NCI-H1694 treated with DMSO at 0.1 percent for 48 hours (cell line): ENCODE measurements around the gene CELF1.
"Not testable (repeated sequence)": the region's sequence is repeated elsewhere in the genome, so short reads cannot be mapped to it uniquely, and the experiment has no call there.

ENCODE experiments used
- DNase-seq: peaks from one replicate; lab custom pipeline; 2025; lab: John Stamatoyannopoulos, UW

The CELF1 gene

DNA sequence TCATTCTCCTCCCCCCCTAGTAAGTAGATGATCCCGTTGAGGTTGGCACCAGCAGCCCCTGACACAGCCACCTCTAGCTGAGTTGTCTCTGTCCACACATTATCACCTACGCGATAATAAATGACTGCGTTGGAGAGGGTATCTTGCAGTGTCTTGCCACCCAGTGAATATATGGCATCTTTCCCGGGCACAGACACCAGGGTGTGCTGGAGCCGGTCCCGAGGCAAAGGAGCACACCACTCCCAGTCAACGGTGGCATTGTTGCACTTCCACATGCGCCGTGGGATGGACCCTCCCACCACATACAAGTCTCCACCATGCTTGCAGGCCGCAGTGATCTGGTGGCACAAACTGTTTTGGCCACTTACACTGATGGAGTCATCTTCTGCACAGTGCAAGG, 20.4 kb upstream of the CELF1 start:
- no peak for DNase-seq

DNA sequence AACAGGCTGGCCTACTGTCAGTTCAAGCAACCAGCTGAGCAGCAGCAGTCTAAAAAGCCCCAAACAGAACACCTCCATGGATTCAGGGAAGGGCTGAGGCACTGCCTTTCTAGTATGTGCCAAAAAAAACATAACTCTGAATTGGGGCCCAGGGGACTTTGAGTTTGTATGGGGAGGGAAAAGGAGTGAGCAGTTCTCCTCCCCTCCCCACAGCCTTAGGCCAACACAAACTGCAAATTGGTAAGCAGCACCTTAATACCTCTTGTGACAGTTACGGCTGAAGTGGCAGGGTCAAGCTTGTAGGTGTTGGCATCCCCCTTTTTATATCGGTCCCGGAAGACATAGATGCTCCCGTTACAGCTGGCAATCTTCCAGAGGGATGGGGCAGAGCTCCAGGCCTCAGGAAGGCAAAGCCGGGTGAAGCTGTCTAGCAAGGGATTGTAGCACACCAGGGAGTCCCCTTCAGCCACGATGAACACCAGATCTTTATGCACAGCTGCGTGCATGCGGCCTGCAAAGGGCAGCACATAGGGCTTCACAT, 19.9 kb upstream of the CELF1 start:
- DNase-seq, result no peak

DNA sequence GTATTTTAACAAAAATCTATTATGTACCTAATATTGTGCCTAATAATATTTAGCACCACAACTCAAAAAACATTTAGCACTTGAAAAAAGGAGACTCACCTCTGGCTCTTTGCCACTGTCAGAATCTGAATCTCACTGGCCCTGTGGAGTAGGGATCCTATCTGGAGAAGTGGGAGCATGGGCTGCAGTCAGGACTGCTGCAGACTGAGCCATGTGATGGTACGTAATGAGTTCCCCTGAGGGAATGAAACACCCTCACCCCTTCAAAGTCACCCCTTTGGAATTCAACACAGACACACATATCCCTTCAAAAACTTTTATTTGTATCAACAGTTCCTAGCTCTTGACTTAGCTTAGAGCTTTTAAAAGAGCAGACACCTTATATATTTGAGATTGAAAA, 19.0 kb upstream of the CELF1 start:
- no peak for DNase-seq

DNA sequence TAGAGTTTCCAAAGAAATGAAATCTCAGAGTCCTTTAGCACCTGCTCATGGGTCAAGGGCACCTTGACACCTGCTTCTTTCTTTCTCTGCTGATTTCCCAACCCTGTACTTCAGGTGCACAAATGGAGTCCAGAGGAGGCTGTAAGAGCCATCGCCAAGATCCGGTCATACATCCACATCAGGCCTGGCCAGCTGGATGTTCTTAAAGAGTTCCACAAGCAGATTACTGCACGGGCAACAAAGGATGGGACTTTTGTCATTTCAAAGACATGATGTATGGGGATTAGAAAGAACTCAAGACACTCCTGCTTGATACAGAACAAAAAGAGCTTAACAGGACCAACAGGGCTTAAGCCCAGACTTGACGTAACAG, 18.4 kb upstream of the CELF1 start:
- no peak for DNase-seq

DNA sequence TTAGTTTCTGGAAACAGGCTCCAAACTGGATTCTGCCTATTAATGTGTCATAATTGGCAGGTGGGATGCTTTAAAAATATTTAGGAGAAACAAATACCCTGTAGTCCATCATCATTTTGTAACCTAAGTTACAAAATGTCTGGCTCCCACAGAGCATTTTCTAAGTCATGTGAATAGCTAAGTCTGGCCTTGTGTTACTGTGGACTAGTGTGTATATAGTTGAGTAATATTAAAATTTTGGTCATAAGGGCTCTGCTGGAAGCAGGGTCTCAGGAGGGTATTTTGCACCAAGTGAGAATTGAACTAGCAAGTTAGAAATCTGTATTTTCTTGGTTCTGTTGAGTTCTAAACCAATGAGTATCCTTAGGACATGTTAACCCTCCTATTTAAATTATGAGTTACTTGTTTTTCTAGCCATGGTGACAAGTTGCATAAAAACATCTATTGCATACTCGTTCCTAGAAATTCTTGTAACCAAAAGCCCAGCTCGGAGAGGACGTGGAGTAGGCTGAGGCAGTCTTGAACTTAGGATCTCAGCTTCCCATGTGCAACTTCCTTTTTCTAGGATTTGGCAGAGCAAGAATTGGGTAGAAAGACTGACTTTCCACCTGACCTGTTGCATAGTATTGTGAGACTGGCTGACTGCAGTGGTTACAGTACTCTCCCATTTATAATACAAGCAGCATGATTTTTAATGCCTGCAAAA, 17.9 kb upstream of the CELF1 start:
- DNase-seq, result no peak

DNA sequence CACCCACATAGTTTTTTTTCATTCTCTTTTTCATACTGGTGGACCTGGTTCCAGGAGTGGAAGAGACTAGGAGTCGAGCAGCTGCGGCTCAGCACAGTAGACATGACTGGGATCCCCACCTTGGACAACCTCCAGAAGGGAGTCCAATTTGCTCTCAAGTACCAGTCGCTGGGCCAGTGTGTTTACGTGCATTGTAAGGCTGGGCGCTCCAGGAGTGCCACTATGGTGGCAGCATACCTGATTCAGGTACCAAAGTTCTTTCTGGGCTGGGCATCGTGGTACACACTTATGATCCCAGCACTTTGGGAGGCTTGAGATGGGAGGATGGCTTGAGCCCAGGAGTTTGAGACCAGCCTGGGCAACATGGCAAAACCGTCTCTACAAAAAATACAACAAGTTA, 16.7 kb upstream of the CELF1 start:
- DNase-seq, result no peak

DNA sequence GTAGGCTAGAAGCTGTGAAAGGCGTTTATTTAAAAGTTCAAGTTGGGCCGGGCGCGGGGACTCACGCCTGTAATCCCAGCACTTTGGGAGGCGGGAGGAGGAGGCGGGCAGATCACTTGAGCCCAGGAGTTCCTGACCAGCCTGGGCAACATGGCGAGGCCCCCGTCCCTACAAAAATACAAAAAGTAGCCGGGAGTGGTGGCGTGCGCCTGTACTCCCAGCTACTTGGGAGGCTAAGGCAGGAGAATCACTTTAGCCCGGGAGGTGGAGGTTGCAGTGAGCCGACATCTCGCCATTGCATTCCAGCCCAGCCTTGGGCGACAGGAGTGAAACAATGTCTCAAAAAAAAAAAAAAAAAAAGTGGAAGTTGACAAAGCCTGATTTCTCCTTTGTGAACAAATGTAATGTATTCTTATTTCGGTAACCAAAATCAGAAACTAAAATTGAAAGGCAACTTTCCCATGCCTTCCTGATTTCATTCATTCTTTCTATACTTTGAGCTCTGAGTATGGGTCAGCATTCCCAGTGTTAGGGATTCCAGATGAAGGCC, 13.3 kb upstream of the CELF1 start:
- DNase-seq, result no peak

DNA sequence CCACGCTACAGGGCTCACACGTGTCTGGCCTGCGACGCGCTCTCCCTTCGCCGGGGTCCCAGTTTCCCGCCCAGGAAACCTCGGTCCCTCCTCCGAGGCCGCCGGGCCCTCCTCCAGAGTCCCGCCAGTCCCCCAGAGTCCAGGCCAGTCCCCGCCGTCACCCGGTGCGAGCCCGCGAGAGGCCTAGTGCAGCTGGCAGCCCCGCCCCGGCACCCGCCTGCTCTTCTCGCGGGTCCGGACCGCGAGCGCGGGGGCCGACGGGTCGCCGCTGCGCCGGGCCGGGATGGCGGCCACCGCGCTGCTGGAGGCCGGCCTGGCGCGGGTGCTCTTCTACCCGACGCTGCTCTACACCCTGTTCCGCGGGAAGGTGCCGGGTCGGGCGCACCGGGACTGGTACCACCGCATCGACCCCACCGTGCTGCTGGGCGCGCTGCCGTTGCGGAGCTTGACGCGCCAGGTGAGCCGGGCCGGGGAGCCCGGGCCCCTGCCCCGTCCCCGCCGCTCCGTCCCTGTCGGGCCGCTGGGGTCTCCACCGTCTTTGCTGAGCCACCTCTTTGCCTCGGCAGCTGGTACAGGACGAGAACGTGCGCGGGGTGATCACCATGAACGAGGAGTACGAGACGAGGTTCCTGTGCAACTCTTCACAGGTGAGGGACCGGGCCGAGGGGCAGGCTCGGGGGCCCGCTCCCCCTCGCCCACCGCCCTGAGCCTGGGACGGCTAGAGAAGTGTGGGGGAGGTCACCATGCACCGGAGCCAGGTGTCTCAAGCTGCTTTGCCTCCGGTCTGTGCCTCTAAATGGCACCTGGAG, 12.6 kb upstream of the CELF1 start, which contains the start of gene PTPMT1:
Gene PTPMT1 (plus strand): TSS at position 260 of the 809 bp plus-strand sequence. CDS start 24 bp downstream, at position 284.
- peak; percentile 22 for DNase-seq

DNA sequence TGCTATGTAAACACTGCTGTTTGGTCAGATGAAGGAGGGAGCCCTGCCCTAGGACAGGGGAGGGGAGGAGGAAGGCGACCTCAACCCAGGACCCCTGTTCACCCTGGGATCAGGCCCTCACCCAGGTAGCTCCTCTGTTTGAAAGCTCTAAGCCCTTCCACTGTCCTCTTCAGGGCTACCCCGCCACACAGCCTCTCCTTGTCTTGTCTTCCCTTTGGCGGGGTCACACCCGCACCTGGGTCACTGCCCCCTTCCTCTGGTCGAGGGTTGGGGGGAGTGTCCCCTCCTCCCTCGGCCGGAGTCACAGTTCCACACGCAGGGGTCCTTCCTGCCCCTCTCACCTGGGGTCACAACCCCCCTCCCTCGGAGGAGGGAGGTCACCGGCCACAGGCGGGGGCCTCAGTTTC, 12.0 kb upstream of the CELF1 start:
- no peak for DNase-seq

DNA sequence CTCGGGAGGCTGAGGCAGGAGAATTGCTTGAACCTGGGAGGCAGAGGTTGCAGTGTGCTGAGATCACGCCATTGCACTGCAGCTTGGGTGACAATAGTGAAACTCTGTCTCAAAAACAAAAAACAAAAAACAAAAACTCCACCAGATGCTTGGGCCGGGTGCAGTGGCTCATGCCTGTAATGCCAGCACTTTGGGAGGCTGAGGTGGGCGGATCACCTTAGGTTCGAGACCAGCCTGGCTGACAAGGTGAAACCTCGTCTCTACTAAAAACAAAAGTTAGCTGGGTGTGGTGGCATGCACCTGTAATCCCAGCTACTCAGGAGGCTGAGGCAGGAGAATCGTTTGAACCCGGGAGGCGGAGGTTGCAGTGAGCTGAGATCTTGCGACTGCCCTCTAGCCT, 11.4 kb upstream of the CELF1 start:
- DNase-seq, result not testable (repeated sequence)

DNA sequence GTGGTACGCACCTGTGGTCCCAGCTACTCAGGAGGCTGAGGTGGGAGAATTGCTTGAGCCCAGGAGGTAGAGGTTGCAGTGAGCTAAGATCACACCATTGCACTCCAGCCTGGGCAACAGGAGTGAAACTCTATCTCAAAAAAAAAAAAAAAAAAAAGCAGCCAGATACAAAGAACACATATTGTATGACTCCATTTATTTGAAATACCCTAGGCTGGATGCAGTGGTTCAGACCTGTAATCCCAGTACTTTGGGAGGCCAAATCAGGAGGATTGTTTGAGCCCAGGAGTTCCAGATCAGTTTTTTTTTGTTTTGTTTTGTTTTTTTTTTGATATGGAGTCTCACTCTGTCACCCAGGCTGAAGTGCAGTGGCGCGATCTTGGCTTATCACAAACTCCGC, 9.5 kb upstream of the CELF1 start:
- not testable (repeated sequence) for DNase-seq

DNA sequence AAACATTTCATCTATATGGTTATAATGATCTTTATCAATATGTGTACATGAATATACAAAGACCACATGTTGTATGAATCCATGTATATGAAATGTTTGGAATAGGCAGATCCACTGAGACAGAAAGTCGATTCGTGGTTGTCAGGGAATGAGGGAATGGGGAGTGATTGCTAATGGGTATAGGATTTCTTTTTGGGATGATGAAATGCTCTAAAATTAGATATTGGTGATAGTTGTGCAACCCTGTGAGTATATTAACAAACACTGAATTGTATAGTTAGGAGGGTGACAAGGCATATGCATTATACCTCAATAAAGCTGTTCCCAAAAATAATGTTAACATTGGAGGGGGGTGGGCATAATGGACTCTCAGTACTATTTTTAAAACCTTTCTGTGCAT, 7.5 kb upstream of the CELF1 start:
- DNase-seq, result no peak

DNA sequence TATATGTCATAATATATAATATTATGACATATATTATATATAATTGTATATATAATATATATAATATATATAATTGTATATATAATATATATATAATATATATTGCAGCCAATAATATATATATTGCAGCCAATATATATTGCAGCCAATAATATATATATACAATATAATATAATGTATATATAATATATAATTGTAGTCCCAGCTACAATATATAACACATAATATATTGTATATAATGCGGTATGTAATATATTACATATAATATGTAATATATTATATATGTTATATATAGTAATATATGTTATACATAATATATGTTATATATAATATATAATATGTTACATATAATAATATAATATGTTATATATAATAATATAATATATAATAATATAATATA, 5.8 kb upstream of the CELF1 start:
- no peak for DNase-seq

DNA sequence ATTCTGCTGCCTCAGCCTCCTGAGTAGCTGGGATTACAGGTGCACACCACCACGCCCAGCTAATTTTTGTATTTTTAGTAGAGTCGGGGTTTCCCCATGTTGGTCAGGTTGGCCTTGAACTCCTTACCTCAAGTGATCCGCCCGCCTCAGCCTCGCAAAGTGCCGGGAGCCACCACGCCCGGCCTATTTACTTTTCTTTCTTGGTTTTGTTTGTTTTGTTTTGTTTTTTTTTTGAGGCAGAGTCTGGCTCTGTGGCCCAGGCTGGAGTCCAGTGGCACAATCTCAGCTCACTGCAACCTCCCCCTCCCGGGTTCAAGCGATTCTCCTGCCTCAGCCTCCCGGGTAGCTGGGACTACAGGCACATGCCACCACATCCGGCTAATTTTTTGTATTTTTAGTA, 4.1 kb upstream of the CELF1 start:
- not testable (repeated sequence) for DNase-seq

DNA sequence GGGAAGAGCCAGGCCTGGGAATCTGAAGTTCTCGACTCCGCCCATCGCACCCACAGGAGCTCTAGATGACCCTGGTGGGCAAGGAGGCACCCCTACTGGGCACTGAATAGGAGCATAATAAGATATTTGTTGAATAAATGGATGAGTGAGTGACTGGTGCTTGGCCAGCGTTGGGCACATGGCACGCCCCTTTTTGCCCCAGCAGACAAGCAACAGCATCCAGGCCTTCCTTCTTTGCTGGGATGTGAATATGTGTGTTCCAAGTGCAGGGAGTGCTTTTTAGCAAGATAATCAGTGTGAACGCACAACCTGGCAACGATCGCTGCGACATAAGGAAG, 443 bp upstream of the CELF1 start:
- no peak for DNase-seq

DNA sequence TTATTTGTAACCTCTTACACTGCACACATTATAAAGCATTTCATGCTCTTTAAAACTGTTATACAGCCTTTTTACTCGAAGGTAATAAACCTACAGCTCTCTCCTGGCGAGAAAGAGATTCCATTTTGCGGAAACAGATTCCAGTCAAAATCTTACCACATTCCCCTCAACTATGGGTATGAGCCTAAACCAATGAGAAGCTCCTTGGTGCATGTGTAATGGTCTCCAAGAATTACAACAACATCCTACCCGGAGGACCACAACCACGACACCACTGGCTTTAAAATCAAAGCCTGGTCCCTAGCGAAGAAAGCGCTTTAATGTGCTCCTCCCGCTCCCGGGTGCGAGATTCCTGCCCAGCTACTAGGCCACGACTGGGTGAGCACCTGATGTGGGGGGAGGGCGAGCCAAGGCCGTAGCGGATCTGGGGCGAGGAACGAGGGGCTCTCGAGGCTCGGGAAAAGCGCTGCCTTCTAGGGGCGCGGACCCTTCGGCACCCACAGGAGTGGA, 821 bp downstream of the CELF1 start:
- DNase-seq, result no peak

DNA sequence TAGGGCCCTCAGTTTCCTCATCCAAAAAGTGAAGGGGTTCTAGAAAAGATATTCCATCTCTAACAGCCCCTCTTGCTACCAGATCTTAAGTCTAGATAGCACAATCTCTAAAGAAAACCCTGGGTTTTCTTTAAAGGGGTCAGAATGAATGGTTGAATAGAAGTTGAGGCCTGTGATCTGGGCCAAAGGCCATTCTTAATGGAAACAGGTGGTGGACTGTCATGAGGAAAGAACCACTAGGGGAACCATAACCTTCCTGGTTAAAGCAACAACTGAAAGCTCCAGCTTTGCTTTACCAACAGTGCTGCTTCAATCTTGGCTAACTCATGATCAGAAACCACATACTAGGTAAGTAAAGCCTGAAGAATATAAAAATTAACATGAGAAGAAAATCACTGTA, 1.8 kb downstream of the CELF1 start:
- peak; percentile 4 for DNase-seq

DNA sequence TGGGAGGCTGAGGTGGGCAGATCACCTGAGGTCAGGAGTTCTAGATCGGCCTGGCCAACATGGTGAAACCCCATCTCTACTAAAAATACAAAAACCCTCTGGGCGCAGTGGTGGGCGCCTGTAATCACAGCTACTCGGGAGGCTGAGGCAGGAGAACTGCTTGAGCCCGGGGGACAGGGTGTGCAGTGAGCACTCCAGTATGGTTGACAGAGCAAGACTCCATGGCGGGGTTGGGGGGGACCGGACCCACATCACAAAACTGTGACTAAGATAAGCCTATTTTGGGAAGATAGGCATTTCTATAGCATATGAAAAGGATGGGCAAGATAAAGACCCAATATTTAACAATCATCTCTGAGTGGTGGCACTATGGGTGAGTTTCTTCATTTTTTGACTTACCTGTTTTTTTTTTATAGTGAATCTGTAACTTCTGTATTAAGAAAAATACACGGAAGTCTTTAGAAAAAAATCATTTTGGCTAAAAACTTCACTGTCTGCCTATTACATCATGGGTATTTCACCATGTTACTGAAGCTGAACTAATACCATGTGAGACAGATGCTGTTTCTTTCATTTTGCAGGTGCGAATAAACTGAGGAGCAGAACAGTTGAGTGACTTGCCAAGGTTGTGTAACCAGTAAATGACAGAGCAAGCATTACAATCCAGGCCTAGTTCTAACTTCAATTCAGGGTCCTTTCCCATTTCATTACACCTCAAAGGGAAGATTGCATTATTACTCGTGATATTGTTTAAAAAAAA, 2.5 kb downstream of the CELF1 start:
- DNase-seq, result no peak

DNA sequence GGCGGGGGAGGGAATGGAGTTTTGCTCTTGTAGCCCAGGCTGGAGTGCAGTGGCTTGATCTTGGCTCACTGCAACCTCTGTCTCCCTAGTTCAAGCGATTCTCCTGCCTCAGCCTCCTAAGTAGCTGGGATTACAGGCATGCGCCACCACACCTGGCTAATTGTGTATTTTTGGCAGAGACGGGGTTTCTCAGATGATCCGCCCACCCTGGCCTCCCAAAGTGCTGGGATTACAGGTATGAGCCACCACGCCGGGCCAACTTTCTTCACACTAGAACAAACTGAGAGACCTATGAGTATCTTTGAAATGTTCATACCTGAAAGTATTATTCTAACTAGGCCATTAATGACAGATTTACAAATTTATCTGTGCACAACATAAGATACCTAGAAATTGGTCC, 6.7 kb downstream of the CELF1 start:
- not testable (repeated sequence) for DNase-seq

DNA sequence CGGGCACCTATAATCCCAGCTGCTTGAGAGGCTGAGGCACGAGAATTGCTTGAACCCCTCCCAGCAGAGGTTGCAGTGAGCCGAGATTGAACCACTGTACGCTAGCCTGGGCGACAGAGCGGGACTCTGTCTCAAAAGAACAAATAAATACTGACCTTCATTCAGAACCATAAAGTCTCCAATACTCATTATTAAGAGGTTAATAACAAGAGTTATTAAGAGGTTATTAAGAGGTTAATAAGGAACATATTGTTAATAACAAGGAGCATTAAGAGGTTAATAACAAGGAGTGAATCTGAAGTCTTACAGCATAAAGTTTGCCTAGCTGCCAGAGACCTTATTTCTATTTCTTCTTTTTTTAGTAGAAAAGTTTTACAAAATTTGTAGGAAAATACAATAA, 7.6 kb downstream of the CELF1 start:
- no peak for DNase-seq

DNA sequence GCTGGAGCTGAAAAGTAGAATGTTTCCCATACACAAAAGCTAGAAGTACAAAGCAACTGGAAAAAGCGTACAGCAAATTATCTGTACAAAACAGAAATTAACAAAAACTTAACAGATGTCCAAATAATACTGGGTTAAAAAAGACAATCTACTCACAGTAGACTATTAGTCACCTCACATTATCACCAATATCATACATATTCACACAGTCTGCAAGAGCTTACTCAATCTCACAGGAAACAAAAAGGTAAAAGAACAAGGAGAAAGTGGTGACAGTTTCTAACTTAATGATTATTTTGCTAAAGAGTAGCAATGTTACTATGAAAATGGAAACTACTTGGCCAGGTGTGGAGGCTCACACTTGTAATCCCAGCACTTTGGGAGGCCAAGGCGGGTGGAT, 11.9 kb downstream of the CELF1 start:
- DNase-seq, result no peak

DNA sequence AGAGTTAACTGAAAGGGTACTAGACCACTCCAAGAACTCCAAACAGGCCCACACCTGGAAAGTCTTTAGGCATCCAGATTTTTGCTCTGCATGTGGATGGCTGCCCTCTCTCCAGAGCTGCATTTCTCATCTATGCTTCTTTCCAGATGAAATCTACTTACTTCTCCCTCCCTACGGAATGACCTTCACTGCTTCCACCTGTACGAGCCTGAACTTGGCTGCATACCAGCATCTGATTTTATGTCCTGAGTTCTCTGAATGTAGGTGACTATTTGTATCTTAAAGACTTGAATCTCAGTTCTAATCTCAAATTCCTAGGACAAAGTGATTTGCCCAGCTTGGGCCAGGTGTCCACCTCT, 13.3 kb downstream of the CELF1 start:
- no peak for DNase-seq
